Epidermal melanocyte (primary cell): ENCODE measurements around the gene TPRA1.
"Not testable (repeated sequence)": the region's sequence is repeated elsewhere in the genome, so short reads cannot be mapped to it uniquely, and the experiment has no call there.

Experiments
- DNase-seq: peaks from one replicate; pipeline ENCODE4 v3.0.0; 2011; ENCODE audit warnings: low spot score; ENCODE audit not compliant: insufficient read length

Gene TPRA1

GRCh38 chr3:127538569-127538968 is 52.0 kb downstream of the TPRA1 start:
- DNase-seq, result no peak

- DNase-seq, result no peak
Measured at GRCh38 chr3:127536830-127537812, 53.4 kb downstream of the TPRA1 start.

- DNase-seq, result no peak
Measured at GRCh38 chr3:127535901-127536829, 54.4 kb downstream of the TPRA1 start.

GRCh38 chr3:127535106-127535785 is 55.3 kb downstream of the TPRA1 start:
- no peak for DNase-seq

- no peak for DNase-seq
Measured at GRCh38 chr3:127534564-127534963, 56.0 kb downstream of the TPRA1 start.

GRCh38 chr3:127534161-127534451 is 56.4 kb downstream of the TPRA1 start:
- no peak for DNase-seq

- no peak for DNase-seq
Measured at GRCh38 chr3:127532561-127533203, 57.9 kb downstream of the TPRA1 start.

- DNase-seq, result no peak
Measured at GRCh38 chr3:127531821-127532220, 58.7 kb downstream of the TPRA1 start.

- not testable (repeated sequence) for DNase-seq
Measured at GRCh38 chr3:127530863-127531262, 59.7 kb downstream of the TPRA1 start.

- no peak for DNase-seq
Measured at GRCh38 chr3:127529346-127530188, 61.0 kb downstream of the TPRA1 start.

GRCh38 chr3:127525373-127525772 is 65.2 kb downstream of the TPRA1 start:
- DNase-seq, result no peak

- no peak for DNase-seq
Measured at GRCh38 chr3:127524296-127524896, 66.1 kb downstream of the TPRA1 start.
